SKM-1 treated with dmso at 0.1 percent for 144 hours (cell line): ENCODE data around the gene IFNAR2.
A peak's percentile ranks its signal among the peaks of the same experiment; 100 is the strongest.

ENCODE experiments used
- DNase-seq: peaks from one replicate; lab custom pipeline; 2025; ENCODE audit not compliant: unreplicated experiment; lab: John Stamatoyannopoulos, UW

Gene IFNAR2

DNA sequence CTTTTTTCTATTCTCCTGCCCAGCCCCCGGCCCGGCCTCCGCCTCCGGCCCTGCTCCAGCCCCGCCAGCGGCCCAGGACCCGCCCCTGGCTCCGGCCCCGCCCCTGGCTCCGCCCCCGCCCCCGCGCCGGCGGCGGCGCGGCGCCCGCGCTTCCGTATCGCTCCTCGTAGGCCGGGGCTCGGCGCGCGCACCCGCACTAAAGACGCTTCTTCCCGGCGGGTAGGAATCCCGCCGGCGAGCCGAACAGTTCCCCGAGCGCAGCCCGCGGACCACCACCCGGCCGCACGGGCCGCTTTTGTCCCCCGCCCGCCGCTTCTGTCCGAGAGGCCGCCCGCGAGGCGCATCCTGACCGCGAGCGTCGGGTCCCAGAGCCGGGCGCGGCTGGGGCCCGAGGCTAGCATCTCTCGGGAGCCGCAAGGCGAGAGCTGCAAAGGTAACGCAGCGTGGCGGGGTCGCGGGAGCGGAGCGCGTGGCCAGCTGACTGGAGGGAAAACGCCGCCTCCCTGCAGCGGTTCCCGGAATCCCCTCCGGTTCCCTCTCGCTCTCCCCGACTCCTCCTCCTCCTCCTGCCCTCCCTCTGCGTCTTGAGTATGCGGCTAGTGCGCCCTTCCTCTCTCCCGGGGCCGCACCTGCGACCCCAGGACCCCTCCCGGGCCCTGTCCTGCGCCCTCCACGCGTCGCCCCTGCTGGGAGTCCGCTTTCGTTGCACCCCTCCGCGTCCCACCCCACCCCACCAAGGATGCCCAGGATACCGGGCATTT lies at the start of gene IFNAR2:
TSS of gene IFNAR2 (plus strand) at position 155 of the 761 bp plus-strand sequence. CDS start 11,985 bp downstream, outside the sequence.
- DNase-seq, result peak; percentile 38

DNA sequence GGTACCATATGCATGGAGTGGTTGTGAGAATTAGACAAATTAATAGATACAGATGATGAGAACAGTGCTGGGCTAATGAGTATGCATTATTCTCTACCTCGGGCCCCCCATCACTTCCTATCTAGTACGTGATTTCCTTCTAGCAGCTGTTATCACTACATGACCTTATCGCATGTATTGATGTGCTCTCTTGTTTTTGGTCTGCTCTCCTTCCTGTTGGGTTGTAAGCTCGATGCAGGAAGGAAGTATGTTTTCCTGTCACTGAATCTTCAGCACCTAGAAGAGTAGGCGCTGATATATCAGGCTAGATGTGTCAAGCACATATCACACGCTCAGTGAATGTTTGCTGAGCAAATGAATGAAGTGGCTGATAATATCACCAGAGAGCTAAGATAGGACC lies 43.9 kb upstream of the IFNAR2 start:
- no peak for DNase-seq

DNA sequence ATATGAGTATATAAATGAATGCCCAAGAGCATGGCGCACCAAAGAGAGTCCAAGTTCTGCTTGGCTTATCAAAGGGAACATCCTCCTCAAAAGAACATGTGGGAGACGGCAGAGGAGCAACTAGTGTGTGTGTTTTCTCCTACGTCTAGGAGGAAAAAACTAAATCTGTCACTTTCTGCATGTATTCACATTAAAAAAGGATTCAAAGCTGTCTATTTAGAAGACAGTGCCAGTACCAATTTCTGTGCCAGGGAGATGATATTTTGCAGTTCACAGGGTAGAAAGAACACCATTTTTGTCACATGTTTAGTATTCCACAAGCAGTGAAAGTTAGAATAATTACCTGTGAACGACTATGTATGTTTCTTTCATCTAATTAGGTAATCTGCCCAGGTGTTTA lies 42.5 kb upstream of the IFNAR2 start:
- no peak for DNase-seq

DNA sequence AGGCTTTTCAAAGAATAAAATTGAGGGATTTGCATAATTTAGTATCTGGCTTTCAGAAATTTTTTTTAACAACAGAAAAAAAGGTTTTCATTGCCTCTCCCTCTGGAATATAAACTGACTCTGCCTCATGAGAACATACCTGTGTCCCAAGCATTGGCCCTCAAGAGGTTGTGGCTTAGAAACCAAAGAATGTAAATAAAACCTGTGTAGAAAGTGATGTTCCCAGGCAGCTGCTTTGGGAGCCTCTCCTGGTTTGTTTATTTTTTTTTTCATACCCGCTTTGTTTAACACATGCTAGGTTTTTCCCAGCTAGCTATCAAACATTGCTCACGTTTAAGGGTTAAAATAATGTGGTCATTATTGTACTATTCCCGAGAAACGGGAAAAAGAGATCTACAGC lies 40.5 kb upstream of the IFNAR2 start:
- no peak for DNase-seq

DNA sequence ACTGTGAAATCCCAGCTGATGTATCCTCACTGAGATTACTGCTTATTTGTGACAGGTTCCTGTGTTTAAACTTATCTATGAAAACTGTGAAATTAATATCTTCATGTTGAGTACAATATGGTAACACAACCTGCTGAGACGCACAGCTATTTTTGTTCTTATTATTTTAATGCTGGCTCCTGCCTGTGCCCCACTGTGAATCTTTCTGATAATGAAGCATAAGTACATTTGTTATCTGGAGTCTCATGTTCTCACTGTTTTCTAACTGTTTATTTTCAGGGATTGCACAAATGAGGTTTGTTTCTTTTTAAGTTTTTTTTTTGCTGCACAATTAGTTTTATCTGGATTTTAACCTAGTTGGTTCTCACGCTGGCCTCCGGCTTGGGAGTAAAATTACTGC lies 39.9 kb upstream of the IFNAR2 start:
- no peak for DNase-seq

DNA sequence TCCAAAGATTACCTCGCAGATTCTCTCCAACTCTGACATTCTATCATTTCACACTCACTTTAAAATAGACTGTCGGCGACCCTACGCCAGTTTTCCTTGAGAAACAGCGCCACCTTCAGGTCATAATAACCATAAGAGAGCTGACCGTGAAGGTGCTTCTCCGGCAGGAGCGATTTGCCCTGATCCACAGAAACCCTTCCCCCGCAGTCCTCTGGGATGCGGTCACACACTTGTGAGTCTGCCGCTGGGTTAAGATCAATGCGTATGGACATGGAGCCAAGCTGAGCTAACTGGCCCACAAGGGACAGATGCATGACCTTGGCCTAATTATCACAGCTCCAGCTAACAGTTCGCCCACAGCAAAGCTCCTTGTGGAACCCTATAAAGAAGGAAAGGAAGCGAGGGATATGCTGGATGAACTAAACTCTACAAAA lies 32.8 kb upstream of the IFNAR2 start:
- peak; percentile 30 for DNase-seq

DNA sequence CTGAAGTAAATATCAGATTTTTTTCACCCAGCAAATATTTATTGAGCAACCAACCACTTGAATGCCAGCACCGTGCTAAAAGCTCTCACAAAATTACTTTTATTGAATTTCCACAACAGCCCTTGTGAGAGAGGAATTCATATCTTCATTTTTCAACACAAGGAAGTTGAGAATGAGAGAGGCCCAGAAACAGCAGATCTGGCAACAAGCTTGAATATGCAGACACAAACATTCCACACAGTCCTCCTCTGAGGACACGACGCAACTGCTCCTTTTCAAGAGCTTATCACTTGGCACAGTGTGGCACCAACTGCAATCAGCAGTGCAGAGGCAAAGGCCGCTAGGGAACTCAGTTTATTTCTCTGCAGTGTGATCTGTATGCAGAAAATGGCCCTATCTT lies 32.2 kb upstream of the IFNAR2 start:
- no peak for DNase-seq

DNA sequence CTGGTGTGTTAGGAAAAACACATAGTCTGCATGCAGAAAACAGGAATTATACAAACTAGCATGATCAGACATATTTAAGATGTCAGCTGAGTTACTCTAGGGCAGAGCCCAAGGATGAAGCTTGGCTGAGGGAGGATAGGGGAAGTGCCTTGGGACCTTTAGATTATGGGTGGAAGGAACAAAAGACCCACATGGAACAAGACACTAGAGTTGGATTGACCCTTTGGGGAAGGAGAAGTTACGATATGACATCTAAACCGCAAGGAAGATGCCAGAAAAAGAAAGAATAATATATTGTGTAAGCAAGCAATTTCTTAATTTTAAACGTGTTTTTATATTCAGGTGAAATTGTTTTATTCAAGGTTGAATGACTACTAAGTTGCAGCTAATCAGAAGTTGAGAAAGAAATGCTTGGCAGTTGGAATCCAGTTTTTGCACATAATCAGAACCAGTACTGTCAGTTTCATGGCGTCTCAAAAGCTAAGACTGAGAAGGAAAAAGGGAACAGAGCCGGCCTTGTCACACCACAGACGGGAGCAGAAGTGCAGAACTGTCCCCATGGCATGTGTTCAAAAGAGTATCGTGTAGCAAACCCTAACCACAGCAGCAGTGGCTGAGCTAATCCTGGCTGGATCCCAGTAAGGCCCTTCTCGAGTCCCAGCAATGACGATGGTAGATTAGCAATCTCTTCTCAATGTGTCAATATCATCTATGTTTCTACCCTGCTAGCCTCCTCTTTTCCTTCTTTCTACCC lies 31.2 kb upstream of the IFNAR2 start:
- peak; percentile 98 for DNase-seq

DNA sequence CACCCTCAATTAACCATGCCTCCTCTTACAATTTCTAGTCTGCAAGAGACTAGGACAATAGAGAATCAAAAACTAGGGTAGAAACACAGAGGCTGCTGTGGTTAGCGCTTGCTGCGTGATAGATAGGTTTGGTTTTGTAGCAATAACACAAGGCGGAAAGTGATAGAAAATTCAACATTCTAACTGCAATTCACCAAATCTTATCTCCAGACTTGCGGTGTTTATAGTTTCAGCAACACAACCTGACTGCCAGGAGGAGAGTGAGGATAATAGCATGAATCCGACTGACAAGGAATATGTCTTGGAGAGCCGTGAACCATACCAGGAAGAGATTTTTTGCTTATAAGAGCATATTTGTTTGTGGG lies 30.7 kb upstream of the IFNAR2 start:
- DNase-seq, result peak; percentile 63

DNA sequence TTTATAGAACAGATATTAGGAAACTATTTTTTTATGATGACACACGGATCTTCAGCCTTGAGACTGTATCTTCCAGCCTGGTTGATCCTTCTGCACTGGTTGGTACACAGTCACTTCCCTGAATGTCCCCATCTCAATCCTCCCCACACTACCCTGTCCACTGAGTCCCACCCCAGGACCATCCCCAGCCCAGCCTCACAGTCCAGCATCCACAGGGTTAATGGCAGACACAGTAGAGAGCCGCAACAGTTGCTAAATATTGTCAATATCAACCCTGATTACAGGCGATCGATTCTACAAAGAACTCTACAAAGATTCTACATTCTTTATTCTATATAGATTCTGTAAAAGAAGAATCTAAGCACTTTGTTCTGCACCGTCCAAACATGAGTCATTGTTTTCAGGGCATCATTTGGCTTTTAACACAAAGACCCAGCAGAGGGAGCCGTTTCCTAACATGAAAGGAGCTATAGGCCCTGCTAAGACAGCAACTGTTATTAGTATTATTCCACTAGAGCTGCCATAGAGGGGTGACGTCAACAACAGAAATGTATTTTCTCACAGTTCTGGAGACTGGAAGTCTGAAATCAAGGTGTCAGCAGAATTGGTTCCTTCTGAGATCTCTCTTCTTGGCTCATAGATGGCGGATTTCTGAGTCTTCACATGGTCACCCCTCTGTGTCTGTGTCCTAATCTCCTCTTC lies 30.1 kb upstream of the IFNAR2 start:
- DNase-seq, result peak; percentile 78

DNA sequence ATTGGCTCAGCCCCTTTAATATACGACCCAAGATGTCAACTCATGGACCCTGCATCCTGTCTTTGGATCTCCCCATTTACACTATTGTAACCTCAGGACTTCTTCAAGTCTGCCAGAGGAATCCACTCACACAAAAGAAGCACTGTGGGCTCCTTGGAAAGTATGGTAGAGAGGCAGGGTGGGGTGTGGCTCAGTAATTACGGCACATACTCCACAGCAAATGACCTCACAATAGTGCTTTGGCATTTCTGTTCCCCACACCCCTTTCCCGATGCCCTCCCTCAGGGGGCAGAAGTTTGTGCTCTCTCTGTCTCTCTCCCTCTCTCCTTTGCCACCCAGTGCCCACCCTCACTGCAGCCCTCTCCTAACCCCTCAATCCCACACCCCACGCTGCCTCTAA lies 27.8 kb upstream of the IFNAR2 start:
- no peak for DNase-seq

DNA sequence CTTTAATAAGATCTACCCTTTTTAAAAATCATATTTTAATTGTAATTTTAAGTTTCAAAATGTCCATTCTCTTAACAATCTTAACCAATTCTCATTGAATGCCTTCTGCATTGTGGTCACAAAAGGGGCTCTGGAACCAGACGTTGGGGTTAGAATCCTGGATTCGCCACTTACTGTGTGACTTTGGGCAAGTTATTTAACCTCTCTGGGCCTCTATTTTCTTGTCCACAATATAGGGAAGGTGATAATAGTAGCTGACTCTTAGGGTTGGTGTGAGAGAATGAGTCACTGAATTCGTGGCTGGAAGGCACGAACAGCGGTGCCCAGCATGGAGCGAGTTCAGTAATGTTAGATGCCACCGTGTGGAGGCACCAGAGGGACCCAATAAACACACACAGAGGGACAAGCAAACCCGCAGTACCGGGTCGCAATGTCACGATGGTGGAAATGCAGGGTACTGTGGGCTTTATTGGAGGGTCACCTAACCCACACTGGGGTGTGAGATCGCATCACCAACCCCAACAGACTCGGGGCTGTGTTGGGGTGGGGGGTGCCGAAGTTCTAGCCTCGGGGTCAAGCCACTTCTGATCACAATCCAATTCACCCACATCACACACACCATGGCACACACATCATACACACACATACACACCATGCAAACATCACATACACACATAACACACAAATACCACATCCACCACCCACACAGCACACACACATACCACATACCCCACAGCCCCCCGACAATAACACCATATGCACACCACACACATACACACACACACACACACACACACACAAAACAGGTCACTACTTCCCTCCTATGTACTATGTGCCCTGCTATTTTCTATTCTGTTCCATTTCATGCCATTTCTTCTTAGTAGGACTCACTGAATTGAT lies 27.0 kb upstream of the IFNAR2 start:
- DNase-seq, result no peak

DNA sequence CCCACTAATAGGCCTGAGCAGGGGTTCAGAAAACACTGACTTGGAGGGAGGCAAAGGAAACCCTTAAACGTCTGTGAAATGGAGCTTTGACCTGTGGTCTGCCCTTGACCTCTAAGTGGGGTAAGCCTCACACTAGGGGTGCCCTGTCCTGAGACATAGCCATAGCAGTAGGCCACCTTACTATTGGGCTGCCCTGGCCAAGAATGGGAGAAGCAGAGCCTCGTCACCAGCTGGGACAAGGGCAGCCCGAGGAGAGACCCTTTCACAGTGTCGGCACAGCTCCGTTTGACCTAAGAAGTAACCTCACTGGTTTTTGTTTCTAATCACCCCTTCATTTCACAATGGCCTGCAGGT lies 26.4 kb upstream of the IFNAR2 start:
- no peak for DNase-seq

DNA sequence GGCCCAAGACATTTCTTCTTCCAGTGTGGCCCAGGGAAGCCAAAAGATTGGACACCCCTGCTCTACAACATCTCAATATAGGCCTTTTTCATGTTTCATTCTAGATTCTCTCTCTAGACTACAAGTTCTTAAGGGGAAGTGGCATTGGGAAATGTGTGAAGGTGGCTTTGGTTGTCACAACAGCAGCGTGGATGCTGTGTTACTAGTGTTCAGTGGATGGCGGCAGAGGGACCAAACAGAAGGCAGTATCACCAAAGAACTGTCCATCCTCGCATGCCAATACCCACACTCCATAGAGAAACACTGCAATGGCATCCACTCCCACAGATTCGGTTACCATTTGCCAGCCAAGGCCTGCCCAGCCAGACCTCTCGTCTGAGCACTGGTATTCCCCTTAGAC lies 24.3 kb upstream of the IFNAR2 start:
- DNase-seq, result peak; percentile 85

DNA sequence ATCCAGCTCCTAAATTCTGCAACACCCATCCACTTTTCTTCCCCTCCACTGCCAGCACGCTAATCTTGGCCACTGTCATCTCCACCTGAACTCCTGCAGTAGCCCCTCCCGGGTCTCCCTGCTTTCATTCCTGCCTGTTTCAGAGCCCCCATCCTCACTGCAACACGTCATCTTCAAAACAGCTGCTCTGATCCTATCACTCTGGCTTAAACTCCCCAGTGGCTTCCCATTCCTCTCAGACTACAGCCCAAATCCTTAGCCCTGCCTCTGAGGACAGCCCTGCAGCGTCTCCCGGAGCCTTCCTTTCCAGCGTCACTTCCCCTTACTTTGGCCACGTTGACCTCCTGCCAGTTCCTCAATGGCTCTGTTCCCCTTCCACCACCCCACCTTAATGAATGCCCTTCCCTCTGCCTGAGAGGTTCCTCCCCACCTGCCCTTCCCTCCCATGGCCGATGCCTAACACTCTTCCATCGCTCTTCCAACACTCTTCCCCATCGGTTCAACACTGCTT lies 22.9 kb upstream of the IFNAR2 start:
- peak; percentile 68 for DNase-seq

DNA sequence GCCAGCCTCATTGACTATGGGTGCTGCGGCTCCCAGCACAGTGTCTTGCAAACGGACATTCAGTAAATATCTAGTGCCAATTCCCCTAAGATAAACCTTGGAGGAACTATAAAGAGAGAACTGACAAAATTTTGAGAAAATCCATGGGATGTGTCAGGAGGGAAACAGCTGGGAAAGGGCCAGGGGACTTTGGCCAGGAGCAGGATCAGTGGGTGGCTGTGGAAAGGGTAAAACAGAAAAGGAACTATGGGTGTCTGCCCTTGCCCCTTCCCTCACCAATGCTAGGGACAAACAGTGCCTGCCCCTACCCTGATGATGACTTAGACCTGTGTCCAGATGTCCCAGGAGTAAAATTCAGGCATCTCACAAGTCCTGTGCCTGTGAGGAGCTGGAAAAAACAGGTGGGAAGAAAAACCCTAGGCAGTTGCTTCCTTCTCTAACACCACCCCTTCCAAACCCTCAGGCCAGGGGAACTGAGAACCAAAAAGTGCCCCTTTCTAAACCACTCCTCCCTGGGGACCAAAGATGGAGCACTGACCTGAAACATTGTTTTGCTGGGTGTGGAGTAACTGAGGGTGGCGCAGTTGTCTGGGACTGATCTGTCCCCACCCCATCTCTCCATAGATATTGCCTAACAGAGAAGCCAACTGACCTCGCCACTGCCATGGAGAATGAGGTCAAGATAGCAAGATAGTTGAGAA lies 22.1 kb upstream of the IFNAR2 start:
- DNase-seq, result no peak

DNA sequence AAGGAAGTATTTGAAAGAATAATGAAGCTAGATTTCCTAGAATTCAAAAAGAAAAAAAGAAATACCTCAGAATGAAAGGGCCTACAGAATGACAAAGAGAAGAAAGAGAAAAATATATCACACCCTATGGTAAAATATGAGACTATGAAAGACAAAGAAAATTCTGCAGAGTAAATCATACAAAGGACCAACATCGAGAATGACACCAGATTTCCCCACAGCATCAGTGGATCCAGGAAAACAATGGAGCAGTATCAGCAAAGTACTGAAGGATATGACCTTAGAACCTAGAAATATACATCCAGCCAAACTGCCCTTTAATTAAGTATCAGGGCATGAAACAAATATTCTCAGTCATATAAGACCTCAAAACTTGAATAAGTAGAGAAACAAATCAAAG lies 21.2 kb upstream of the IFNAR2 start:
- no peak for DNase-seq

DNA sequence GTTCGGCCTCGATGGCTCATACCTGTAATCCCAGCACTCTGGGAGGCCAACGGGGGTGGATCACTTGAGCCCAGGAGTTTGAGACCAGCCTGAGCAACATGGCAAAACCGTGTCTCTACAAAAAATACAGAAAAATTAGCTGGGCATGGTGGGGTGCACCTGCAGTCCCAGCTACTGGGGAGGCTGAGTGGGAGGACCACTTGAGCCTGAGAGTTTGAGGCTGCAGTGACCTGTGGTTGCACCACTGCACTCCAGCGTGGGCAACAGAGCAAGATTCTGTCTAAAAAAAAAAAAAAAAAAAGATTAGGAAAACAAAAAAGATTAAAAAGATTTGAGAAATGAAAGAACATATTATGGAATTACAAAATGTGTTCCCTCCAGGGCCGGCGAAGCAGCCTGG lies 18.4 kb upstream of the IFNAR2 start:
- no peak for DNase-seq

DNA sequence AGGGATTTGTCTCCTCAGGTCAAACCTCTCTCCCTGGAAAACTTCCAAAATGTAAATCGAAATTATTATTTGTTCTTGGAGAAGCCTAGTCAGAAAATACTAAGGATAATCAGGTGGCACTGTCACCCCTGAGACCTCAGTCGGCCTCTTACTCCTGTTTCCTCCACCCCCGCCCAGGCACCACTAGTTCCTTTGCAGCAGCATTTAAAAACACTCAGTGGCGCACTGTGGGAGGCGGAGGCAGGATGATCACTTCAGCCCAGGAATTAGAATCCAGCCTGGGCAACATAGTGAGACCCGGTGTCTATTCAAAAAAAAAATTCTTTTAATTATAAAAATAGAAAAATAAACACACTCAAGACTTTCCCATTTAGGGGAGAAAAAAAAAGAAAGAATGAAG lies 18.0 kb upstream of the IFNAR2 start:
- no peak for DNase-seq

DNA sequence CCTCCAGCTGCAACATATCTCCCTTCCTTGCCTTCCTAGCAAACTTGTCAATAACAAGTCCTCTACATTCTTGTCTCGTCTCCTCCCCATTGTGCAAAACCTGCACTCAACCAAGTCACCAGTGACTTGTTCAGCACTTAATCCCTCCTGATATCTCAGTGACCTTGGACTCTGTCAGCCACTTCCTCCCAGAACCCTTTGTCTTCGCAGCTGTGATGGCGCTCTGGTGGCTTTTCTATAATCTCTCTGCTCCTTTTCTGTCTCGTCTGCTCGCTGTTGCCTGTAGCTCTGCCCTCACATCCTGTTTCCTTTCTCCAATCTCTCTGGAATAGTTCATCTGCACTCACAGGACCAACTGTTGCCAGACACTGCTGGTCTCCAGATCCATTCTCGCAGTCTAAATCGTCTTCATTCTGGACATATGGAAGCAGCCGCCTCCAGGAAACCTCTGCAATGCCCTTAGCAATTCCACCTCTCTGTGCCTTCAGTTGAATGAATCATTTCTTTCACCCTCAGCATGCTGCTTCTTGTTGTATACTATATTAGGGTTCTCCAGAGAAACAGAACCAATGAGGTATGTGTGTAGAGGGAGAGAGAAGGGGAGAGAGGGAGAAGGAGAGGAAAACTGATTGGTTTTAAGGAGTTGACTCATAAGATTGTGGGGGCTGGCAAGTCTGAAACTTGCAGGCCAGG lies 17.4 kb upstream of the IFNAR2 start:
- DNase-seq, result no peak
